Measurements from ENCODE around the gene PDLIM1. TPM values are rescaled to one million over a fixed set of nuclear protein-coding genes. Genes with fewer than 3 reads are reported as not detected.
A peak's percentile ranks its signal among the peaks of the same experiment; 100 is the strongest.

The PDLIM1 gene
- total and polyA plus RNA-seq, 9 of the 15 experiments (the other 6 are each of a cell fraction or from before 2014, with no cell fraction given) = 19.8 to 164 (median 39.1) TPM

DNA sequence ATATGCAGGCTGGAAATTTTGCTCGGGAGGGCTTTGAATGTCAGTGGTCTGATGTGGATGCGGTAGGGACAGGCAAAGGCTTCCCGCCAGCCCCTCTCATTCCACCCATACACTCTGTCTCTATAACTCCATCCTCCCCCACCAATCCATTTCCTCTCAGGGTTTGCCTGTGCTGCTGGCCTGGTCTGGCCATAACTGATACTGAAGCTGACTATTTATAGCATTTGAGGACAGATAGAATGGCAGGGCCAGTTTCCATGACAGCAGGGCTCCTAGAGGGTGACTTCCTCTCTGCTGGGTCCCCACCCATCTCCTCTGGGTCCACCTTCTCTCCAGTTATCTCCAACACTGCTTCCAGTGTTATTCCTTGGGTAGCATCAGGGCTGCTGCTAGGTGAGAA lies 6.6 kb upstream of the PDLIM1 start (continued):
- TF ChIP-seq, protein P1, sequence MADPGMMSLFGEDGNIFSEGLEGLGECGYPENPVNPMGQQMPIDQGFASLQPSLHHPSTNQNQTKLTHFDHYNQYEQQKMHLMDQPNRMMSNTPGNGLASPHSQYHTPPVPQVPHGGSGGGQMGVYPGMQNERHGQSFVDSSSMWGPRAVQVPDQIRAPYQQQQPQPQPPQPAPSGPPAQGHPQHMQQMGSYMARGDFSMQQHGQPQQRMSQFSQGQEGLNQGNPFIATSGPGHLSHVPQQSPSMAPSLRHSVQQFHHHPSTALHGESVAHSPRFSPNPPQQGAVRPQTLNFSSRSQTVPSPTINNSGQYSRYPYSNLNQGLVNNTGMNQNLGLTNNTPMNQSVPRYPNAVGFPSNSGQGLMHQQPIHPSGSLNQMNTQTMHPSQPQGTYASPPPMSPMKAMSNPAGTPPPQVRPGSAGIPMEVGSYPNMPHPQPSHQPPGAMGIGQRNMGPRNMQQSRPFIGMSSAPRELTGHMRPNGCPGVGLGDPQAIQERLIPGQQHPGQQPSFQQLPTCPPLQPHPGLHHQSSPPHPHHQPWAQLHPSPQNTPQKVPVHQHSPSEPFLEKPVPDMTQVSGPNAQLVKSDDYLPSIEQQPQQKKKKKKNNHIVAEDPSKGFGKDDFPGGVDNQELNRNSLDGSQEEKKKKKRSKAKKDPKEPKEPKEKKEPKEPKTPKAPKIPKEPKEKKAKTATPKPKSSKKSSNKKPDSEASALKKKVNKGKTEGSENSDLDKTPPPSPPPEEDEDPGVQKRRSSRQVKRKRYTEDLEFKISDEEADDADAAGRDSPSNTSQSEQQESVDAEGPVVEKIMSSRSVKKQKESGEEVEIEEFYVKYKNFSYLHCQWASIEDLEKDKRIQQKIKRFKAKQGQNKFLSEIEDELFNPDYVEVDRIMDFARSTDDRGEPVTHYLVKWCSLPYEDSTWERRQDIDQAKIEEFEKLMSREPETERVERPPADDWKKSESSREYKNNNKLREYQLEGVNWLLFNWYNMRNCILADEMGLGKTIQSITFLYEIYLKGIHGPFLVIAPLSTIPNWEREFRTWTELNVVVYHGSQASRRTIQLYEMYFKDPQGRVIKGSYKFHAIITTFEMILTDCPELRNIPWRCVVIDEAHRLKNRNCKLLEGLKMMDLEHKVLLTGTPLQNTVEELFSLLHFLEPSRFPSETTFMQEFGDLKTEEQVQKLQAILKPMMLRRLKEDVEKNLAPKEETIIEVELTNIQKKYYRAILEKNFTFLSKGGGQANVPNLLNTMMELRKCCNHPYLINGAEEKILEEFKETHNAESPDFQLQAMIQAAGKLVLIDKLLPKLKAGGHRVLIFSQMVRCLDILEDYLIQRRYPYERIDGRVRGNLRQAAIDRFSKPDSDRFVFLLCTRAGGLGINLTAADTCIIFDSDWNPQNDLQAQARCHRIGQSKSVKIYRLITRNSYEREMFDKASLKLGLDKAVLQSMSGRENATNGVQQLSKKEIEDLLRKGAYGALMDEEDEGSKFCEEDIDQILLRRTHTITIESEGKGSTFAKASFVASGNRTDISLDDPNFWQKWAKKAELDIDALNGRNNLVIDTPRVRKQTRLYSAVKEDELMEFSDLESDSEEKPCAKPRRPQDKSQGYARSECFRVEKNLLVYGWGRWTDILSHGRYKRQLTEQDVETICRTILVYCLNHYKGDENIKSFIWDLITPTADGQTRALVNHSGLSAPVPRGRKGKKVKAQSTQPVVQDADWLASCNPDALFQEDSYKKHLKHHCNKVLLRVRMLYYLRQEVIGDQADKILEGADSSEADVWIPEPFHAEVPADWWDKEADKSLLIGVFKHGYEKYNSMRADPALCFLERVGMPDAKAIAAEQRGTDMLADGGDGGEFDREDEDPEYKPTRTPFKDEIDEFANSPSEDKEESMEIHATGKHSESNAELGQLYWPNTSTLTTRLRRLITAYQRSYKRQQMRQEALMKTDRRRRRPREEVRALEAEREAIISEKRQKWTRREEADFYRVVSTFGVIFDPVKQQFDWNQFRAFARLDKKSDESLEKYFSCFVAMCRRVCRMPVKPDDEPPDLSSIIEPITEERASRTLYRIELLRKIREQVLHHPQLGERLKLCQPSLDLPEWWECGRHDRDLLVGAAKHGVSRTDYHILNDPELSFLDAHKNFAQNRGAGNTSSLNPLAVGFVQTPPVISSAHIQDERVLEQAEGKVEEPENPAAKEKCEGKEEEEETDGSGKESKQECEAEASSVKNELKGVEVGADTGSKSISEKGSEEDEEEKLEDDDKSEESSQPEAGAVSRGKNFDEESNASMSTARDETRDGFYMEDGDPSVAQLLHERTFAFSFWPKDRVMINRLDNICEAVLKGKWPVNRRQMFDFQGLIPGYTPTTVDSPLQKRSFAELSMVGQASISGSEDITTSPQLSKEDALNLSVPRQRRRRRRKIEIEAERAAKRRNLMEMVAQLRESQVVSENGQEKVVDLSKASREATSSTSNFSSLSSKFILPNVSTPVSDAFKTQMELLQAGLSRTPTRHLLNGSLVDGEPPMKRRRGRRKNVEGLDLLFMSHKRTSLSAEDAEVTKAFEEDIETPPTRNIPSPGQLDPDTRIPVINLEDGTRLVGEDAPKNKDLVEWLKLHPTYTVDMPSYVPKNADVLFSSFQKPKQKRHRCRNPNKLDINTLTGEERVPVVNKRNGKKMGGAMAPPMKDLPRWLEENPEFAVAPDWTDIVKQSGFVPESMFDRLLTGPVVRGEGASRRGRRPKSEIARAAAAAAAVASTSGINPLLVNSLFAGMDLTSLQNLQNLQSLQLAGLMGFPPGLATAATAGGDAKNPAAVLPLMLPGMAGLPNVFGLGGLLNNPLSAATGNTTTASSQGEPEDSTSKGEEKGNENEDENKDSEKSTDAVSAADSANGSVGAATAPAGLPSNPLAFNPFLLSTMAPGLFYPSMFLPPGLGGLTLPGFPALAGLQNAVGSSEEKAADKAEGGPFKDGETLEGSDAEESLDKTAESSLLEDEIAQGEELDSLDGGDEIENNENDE (IDR thresholded peaks at IDR 0.05; ENCODE audit: low read depth, low read length) = no peak
- no peak for TF ChIP-seq POLR3G (IDR thresholded peaks at IDR 0.05; ENCODE audit: extremely low read depth, insufficient read length, insufficient replicate concordance)
- TF ChIP-seq, protein P2, sequence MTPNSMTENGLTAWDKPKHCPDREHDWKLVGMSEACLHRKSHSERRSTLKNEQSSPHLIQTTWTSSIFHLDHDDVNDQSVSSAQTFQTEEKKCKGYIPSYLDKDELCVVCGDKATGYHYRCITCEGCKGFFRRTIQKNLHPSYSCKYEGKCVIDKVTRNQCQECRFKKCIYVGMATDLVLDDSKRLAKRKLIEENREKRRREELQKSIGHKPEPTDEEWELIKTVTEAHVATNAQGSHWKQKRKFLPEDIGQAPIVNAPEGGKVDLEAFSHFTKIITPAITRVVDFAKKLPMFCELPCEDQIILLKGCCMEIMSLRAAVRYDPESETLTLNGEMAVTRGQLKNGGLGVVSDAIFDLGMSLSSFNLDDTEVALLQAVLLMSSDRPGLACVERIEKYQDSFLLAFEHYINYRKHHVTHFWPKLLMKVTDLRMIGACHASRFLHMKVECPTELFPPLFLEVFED (CRISPR knock-in tag; conservative IDR thresholded peaks at IDR 0.05) = no peak
- peak; percentile 92 for TF ChIP-seq RNF2 (IDR thresholded peaks at IDR 0.05)
- TF ChIP-seq ZFP1 (CRISPR knock-in tag; IDR thresholded peaks at IDR 0.05) = no peak
- 0 out of 2 replicates have a peak, but pooled peaks have one; percentile 31 for TF ChIP-seq HDAC2 (IDR thresholded peaks at IDR 0.05)
- TF ChIP-seq GTF2F1 (IDR thresholded peaks at IDR 0.05; ENCODE audit: low read depth, low read length) = no peak
- no peak for TF ChIP-seq U2AF1 (optimal IDR thresholded peaks at IDR 0.05; ENCODE audit: low read depth, low read length)
- TF ChIP-seq PPARD (CRISPR knock-in tag; IDR thresholded peaks at IDR 0.05) = no peak
- TF ChIP-seq ELF2 (CRISPR knock-in tag; IDR thresholded peaks at IDR 0.05) = no peak
- TF ChIP-seq ZBTB17 (CRISPR knock-in tag; IDR thresholded peaks at IDR 0.05) = peak; percentile 98
- peak; percentile 74 for TF ChIP-seq KLF16 (IDR thresholded peaks at IDR 0.05)
- TF ChIP-seq, protein P3, sequence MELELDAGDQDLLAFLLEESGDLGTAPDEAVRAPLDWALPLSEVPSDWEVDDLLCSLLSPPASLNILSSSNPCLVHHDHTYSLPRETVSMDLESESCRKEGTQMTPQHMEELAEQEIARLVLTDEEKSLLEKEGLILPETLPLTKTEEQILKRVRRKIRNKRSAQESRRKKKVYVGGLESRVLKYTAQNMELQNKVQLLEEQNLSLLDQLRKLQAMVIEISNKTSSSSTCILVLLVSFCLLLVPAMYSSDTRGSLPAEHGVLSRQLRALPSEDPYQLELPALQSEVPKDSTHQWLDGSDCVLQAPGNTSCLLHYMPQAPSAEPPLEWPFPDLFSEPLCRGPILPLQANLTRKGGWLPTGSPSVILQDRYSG (tag; conservative IDR thresholded peaks at IDR 0.05; ENCODE audit: low read depth) = no peak
- TF ChIP-seq L3MBTL2 (IDR thresholded peaks at IDR 0.05) = no peak
- peak; percentile 49 for TF ChIP-seq TAF1 (IDR thresholded peaks at IDR 0.05; ENCODE audit: control insufficient read depth, extremely low read depth, insufficient read depth, low read length, severe bottlenecking)
- TF ChIP-seq ZNF174 (CRISPR knock-in tag; IDR thresholded peaks at IDR 0.05) = no peak

All from K562 (cell line).